Spleen (tissue), 11 donors: Measurements from ENCODE around the gene LRP1. TPM values are rescaled to one million over a fixed set of nuclear protein-coding genes. Genes with fewer than 3 reads are reported as not detected.

Experiments
- DNase-seq: peaks from one replicate; pipeline ENCODE4 v3.0.0-alpha.2; 2020
- H3K27ac ChIP-seq, 8 donors: fragments of 200-600 bp; sonication (generic) in 7 of 8; 1 replicate in 4 of 8; 2 replicates in 4 of 8; pipeline versions ENCODE4 v1.5.0 to v1.8.0; 2016 to 2021; ENCODE audit warnings: inconsistent platforms in 4 of 8, mild to moderate bottlenecking in 4 of 8, moderate library complexity in 1 of 8
- H3K27me3 ChIP-seq, 7 donors: fragments of 200-600 bp; sonication (generic) in 6 of 7; replicated peaks in 1 of 7; 1 replicate in 4 of 7; 2 replicates in 3 of 7; pipeline versions ENCODE4 v1.5.0 to v1.8.0; 2016 to 2021; ENCODE audit warnings: inconsistent platforms in 3 of 7, mild to moderate bottlenecking in 1 of 7
- H3K36me3 ChIP-seq, 6 donors: fragments of 200-600 bp; sonication (generic) in 5 of 6; 1 replicate in 4 of 6; 2 replicates in 2 of 6; pipeline versions ENCODE4 v1.5.0 to v1.8.0; 2016 to 2021; ENCODE audit warnings: inconsistent platforms in 2 of 6
- H3K4me1 ChIP-seq, 6 donors: fragments of 200-600 bp; sonication (generic) in 5 of 6; 1 replicate in 3 of 6; 2 replicates in 3 of 6; pipeline versions ENCODE4 v1.5.0 to v1.8.0; 2016 to 2021; ENCODE audit warnings: inconsistent platforms in 3 of 6
- H3K4me3 ChIP-seq, 8 donors: fragments of 200-600 bp; sonication (generic) in 7 of 8; 1 replicate in 4 of 8; 2 replicates in 4 of 8; pipeline versions ENCODE4 v1.5.0 to v1.8.0; 2016 to 2021; ENCODE audit warnings: inconsistent platforms in 4 of 8, mild to moderate bottlenecking in 4 of 8, moderate library complexity in 2 of 8
- H3K9me3 ChIP-seq, 8 donors: fragments of 200-600 bp; sonication (generic) in 7 of 8; 1 replicate in 4 of 8; 2 replicates in 4 of 8; pipeline versions ENCODE4 v1.5.0 to v1.8.0; 2016 to 2021; ENCODE audit warnings: inconsistent platforms in 4 of 8
- POLR2A ChIP-seq, 3 donors: fragments of 450-650 bp; IDR thresholded peaks; one replicate each; pipeline ENCODE4 v1.5.1; 2017; ENCODE audit warnings: antibody characterized with exemption in 3 of 3, mild to moderate bottlenecking in 1 of 3
- POLR2AphosphoS5 ChIP-seq, 3 donors: sonication (generic); formaldehyde crosslinking; IDR thresholded peaks; one replicate each; pipeline ENCODE4 v1.5.1; 2017; ENCODE audit warnings: antibody characterized with exemption in 3 of 3
- WGBS, 5 donors: extraction: QIAGEN DNeasy Blood & Tissue Kit in 3 of 5; methylation state at CpG; one replicate each; pipeline versions ENCODE4 v1.1.5 to v1.1.7; 2013 to 2018; 5-methylcytosine and 5-hydroxymethylcytosine counted together
- intact Hi-C: fragments of 100-400 bp; cut with DNase I; formaldehyde crosslinking; loops from one replicate; pipeline ENCODE4 v1.15.0; 2023; ENCODE audit warnings: low total_unique reads
- polyA plus RNA-seq, 3 donors: library from polyadenylated mRNA; stranded (reverse); fragments of 200-250 nt; gene quantifications; one replicate each; pipeline ENCODE4 v1.2.1, GENCODE V29; 2013
- total RNA-seq, 7 donors: library from RNA; depleted of rRNA in 3 of 7; stranded (reverse); fragments of >200 nt in 3 of 7; fragmentation: NEBNext Ultra II Directional in 4 of 7; extraction: Animal tissue kit (Norgen Biotek cat#: 25700) in 4 of 7; gene quantifications; one replicate each; pipeline versions ENCODE4 v1.1.0 to v1.2.1, GENCODE V29; 2016 to 2021
- TF ChIP-seq, protein P1 (sequence below), 11 experiments: fragments of 200-600 bp in 7 of 11; fragments of 450-650 bp in 4 of 11; sonication (generic) in 4 of 11; IDR thresholded peaks in 8 of 11; conservative IDR thresholded peaks in 3 of 11; 1 replicate in 7 of 11; 2 replicates in 4 of 11; pipeline versions ENCODE4 v1.4.0 to v1.8.0; 2016 to 2021; ENCODE audit warnings: antibody characterized with exemption in 11 of 11, inconsistent platforms in 4 of 11, mild to moderate bottlenecking in 1 of 11
- donor health status: healthy with polysubstance abuse.
- donor health status: DM: no; HTN: no; CAD: no; lungs with moderate emphysema.
- donor health status: DM: no; HTN: no; CAD: no.
- donor health status: Bipolar disorder and iron deficiency.
- donor health status: healthy.
- donor health status: DM: no; HTN: no; CAD: no.
- donor health status: DM: yes; HTN: yes; CAD: no.

The LRP1 gene
- total and polyA plus RNA-seq, 10 donors, result 8.9 to 216 (median 159) TPM

DNA sequence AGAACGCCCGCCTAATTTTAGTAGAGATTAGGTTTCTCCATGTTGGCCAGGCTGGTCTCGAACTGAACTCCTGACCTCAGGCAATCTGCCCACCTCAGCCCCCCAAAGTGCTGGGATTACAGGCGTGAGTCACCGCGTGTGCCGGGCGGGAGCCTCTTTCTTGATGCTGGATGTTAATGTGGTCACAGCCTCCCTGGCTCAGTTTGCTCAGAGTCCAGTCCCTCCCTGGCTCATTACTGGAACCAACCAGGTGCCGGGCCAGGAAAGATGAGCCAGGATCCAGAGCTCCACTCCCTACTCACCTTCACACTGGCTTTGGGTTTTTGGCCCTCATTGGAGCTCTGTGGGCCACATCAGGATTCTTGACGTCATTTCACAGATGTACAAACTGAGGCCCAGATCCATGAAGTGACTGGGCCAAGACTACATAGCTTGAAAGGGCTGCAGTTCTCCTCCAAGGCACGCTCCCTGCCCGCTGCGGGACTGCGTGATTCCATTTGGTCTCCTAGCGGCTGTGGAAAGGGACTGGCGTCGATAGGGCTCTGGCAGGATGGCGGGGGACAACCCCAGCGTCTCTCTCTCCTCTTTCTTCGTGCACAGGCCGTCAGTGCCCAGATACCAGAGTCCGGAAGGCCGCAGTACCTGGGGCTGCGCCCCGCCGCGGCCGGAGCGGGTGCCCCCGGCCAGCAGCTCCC lies 96.1 kb downstream of the LRP1 start:
- H3K36me3 ChIP-seq, result no peaks in the 10 kb centered on the region
- H3K27ac ChIP-seq, result no peak overlapping the region
- intact Hi-C loops, result no loop called here
- TF ChIP-seq POLR2AphosphoS5 (IDR thresholded peaks at IDR 0.05) (no peak), POLR2A (IDR thresholded peaks at IDR 0.05) (no peak)
- TF ChIP-seq, protein P1, sequence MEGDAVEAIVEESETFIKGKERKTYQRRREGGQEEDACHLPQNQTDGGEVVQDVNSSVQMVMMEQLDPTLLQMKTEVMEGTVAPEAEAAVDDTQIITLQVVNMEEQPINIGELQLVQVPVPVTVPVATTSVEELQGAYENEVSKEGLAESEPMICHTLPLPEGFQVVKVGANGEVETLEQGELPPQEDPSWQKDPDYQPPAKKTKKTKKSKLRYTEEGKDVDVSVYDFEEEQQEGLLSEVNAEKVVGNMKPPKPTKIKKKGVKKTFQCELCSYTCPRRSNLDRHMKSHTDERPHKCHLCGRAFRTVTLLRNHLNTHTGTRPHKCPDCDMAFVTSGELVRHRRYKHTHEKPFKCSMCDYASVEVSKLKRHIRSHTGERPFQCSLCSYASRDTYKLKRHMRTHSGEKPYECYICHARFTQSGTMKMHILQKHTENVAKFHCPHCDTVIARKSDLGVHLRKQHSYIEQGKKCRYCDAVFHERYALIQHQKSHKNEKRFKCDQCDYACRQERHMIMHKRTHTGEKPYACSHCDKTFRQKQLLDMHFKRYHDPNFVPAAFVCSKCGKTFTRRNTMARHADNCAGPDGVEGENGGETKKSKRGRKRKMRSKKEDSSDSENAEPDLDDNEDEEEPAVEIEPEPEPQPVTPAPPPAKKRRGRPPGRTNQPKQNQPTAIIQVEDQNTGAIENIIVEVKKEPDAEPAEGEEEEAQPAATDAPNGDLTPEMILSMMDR (IDR thresholded peaks at IDR 0.05 in 8 of 11, conservative IDR thresholded peaks at IDR 0.05 in 3 of 11), result no peak
- peaks cover 0 to 87% (median 79%) of the 10 kb centered on the region in 7 donors for H3K27me3 ChIP-seq
- peaks cover 0 to 91% (median 49%) of the 10 kb centered on the region in 6 donors for H3K4me1 ChIP-seq
- 29 to 45% (median 35%) methylated on average over 30 of the region's 30 CpGs for WGBS, 5 donors
- no peak for DNase-seq
- H3K4me3 ChIP-seq, result peak overlapping the region in 4 of 8 donors; percentile 0 to 55 (median 12)
- no peaks in the 10 kb centered on the region for H3K9me3 ChIP-seq

DNA sequence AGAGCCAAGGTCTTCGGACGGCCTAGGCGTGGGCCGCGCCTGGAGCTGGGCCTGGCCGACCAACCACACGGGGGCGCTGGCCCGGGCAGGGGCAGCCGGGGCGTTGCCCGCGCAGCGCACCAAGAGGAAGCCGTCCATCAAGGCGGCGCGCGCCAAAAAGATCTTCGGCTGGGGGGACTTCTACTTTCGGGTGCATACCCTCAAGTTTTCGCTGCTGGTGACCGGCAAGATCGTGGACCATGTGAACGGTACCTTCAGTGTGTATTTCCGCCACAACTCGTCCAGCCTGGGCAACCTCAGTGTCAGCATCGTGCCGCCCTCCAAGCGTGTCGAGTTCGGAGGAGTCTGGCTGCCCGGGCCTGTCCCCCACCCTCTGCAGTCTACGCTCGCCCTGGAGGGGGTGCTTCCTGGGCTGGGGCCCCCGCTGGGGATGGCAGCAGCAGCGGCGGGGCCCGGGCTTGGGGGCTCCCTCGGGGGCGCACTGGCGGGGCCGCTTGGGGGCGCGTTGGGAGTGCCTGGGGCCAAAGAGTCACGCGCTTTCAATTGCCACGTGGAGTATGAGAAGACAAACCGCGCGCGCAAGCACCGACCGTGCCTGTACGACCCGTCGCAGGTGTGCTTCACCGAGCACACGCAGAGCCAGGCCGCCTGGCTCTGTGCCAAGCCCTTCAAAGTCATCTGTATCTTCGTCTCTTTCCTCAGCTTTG lies 96.8 kb downstream of the LRP1 start:
- Histone ChIP-seq H3K36me3 (no peaks in the 10 kb centered on the region), H3K27me3 (peaks cover 0 to 80% (median 72%) of the 10 kb centered on the region in 7 donors), H3K9me3 (no peaks in the 10 kb centered on the region), H3K4me3 (peak overlapping the region in 4 of 8 donors; percentile 0 to 55 (median 12)), H3K4me1 (peaks cover under 1 to 94% (median 52%) of the 10 kb centered on the region in 6 donors), H3K27ac (no peak overlapping the region)
- TF ChIP-seq POLR2A (IDR thresholded peaks at IDR 0.05), result no peak
- TF ChIP-seq POLR2AphosphoS5 (IDR thresholded peaks at IDR 0.05), result peak in 2 of 3 donors; percentile 15 to 76
- TF ChIP-seq, protein P1 (IDR thresholded peaks at IDR 0.05 in 8 of 11, conservative IDR thresholded peaks at IDR 0.05 in 3 of 11), result peak; percentile 30 to 85 (median 65)
- 8 to 19% (median 9%) methylated on average over 20 to 61 of the region's 61 CpGs for WGBS, 5 donors
- DNase-seq, result peak; percentile 92
- intact Hi-C loops, result no loop called here

DNA sequence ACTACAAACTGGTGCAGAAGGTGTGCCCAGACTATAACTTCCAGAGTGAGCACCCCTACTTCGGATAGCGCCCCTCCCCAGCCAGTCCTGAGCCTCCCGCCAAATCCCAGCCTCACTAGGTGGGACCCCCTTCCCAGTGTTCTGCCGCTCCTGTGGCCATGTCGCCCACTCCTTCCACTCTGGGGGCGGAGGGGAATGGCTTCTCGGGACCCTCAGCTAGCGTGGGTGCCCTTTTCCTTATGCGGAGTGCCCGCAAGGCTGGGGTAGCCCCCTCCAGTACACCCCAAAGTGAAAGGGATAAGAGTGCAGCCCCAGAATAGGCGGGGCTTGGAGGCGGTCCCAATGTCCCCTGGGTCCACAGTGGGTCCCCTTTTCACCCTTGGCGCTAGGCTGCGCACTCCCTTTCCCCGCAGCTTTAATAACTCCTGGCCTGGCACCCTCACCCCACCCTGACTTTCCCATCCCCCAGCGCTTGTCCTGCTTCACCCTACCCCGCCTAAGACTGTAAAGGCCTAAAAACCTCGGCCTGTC lies 97.5 kb downstream of the LRP1 start:
- Histone ChIP-seq H3K4me1 (peaks cover 7 to 97% (median 57%) of the 10 kb centered on the region in 6 donors), H3K27me3 (peaks cover 0 to 73% (median 66%) of the 10 kb centered on the region in 7 donors), H3K27ac (no peak overlapping the region), H3K9me3 (no peaks in the 10 kb centered on the region), H3K36me3 (no peaks in the 10 kb centered on the region), H3K4me3 (peak overlapping the region in 1 of 8 donors; percentile 55)
- intact Hi-C loops, result no loop called here
- TF ChIP-seq POLR2AphosphoS5 (IDR thresholded peaks at IDR 0.05) (no peak), POLR2A (IDR thresholded peaks at IDR 0.05) (no peak)
- TF ChIP-seq, protein P1 (IDR thresholded peaks at IDR 0.05 in 8 of 11, conservative IDR thresholded peaks at IDR 0.05 in 3 of 11), result no peak
- DNase-seq, result no peak
- 28 to 43% (median 31%) methylated on average over 18 of the region's 18 CpGs for WGBS, 5 donors
